ENCODE data around the gene NSUN2. TPM values are rescaled to one million over a fixed set of nuclear protein-coding genes. Genes with fewer than 3 reads are reported as not detected.
"Not testable (repeated sequence)": the region's sequence is repeated elsewhere in the genome, so short reads cannot be mapped to it uniquely, and the experiment has no call there.

NSUN2 gene
- total and polyA plus RNA-seq, 2 of the 4 experiments (the other 2 are of a cell fraction): 51.1 to 61.1 TPM

DNA sequence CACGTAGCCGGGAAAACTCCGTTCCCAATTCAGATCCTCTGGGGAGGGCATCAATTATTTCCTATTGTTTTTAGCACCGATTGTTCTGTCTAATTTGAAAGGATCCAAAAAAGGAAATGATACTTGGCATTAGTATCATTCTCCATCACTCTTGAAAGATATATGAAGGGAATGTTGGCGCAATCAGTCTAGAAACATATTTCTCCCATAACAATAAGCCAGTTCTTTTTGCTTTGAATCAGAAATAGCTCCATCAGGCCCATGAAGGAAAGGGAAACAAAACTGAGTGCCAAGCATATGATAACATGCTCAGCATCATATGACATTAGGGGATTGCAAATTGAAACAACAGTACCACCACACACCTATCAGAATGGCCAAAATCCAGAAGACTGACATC lies 40.2 kb upstream of the NSUN2 start:
- dilution Hi-C loops (cut with HindIII; ENCODE audit: low sequenced_read_pairs, unreplicated experiment): no loop called here
- Histone ChIP-seq H2BK20ac (ENCODE audit: low read depth, low read length) (no peak overlapping the region), H3K4me1 (ENCODE audit: control insufficient read depth, insufficient read depth, low read length) (no peaks in the 10 kb centered on the region; the same call in 1 of the 2 replicates), H2AFZ (replicated peaks; ENCODE audit: low read length, poor library complexity) (no peak overlapping the region), H4K5ac (ENCODE audit: low read depth, low read length) (no peak overlapping the region), H3K4me2 (ENCODE audit: low read depth, low read length) (no peak overlapping the region), H3K4ac (ENCODE audit: low read depth, low read length) (no peak overlapping the region), H3K27me3 (ENCODE audit: control insufficient read depth, insufficient read depth, low read length) (no peaks in the 10 kb centered on the region), H3K9ac (ENCODE audit: low read depth, low read length) (no peak overlapping the region), H3K27ac (ENCODE audit: insufficient read depth, low read length) (no peak overlapping the region), H3K9me1 (ENCODE audit: insufficient read depth, low read length) (no peaks in the 10 kb centered on the region), H3K18ac (ENCODE audit: low read depth, low read length) (no peak overlapping the region), H2BK120ac (ENCODE audit: low read depth, low read length) (no peak overlapping the region), H3K4me3 (ENCODE audit: insufficient read depth, low read depth, low read length) (no peak overlapping the region), H2AK9ac (replicated peaks; ENCODE audit: low read depth, low read length, poor library complexity) (no peak overlapping the region), H4K8ac (ENCODE audit: low read depth in 2 of 2, low read length in 2 of 2) (no peak overlapping the region), H3K23ac (ENCODE audit: low read depth, low read length) (no peak overlapping the region), H3K14ac (replicated peaks; ENCODE audit: low read depth, low read length) (no peak overlapping the region), H3K9me3 (ENCODE audit: control insufficient read depth, insufficient read depth, low read length) (no peaks in the 10 kb centered on the region), H3K36me3 (ENCODE audit: control insufficient read depth, insufficient read depth, low read length) (peaks cover 5% of the 10 kb centered on the region), H2BK15ac (ENCODE audit: low read depth, low read length) (no peak overlapping the region), H4K20me1 (ENCODE audit: insufficient read depth, low read length) (no peaks in the 10 kb centered on the region), H3K79me1 (ENCODE audit: low read depth in 1 of 2, low read length in 2 of 2) (no peaks in the 10 kb centered on the region), H4K91ac (ENCODE audit: insufficient read depth, low read depth, low read length) (no peak overlapping the region), H2AK5ac (ENCODE audit: low read depth, low read length) (no peak overlapping the region), H3K56ac (ENCODE audit: extremely low read depth, insufficient read depth, low read length) (no peak overlapping the region), H2BK5ac (ENCODE audit: low read depth, low read length, poor library complexity, severe bottlenecking) (no peak overlapping the region)
- ChIA-PET CTCF (no interaction called here), POLR2A (ENCODE audit: unreplicated experiment) (no interaction called here)
- BruUV-seq (replicated peaks): no TSS peak
- ATAC-seq (ENCODE audit: low read depth): no peak
- DNase-seq: no peak
- TF ChIP-seq BHLHE40 (IDR thresholded peaks at IDR 0.05; ENCODE audit: low read depth, low read length) (no peak), RCOR1 (IDR thresholded peaks at IDR 0.05; ENCODE audit: insufficient replicate concordance, low read length) (no peak), RFX5 (IDR thresholded peaks at IDR 0.05; ENCODE audit: low read depth, low read length) (no peak), MXI1 (IDR thresholded peaks at IDR 0.05; ENCODE audit: borderline replicate concordance, low read depth, low read length) (no peak), POLR2A (IDR thresholded peaks at IDR 0.05; ENCODE audit: low read depth, low read length) (no peak), FOS (IDR thresholded peaks at IDR 0.05; ENCODE audit: low read depth, low read length) (no peak), NFE2L2 (IDR thresholded peaks at IDR 0.05; ENCODE audit: low read depth, low read length) (no peak), CEBPB (IDR thresholded peaks at IDR 0.05; ENCODE audit: low read depth, low read length) (no peak)
- TF ChIP-seq, protein P1, sequence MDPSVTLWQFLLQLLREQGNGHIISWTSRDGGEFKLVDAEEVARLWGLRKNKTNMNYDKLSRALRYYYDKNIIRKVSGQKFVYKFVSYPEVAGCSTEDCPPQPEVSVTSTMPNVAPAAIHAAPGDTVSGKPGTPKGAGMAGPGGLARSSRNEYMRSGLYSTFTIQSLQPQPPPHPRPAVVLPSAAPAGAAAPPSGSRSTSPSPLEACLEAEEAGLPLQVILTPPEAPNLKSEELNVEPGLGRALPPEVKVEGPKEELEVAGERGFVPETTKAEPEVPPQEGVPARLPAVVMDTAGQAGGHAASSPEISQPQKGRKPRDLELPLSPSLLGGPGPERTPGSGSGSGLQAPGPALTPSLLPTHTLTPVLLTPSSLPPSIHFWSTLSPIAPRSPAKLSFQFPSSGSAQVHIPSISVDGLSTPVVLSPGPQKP (IDR thresholded peaks at IDR 0.05; ENCODE audit: borderline replicate concordance, low read depth, low read length): no peak
- WGBS, 2 experiments (ENCODE audit: extremely low coverage in 2 of 2, insufficient read length in 1 of 2): no CpG with 5 or more reads among the region's 5 CpGs
- intact Hi-C loops (cut with micrococcal nuclease): no loop called here
- in situ Hi-C loops (cut with MboI; ENCODE audit: low sequenced_read_pairs): no loop called here

DNA sequence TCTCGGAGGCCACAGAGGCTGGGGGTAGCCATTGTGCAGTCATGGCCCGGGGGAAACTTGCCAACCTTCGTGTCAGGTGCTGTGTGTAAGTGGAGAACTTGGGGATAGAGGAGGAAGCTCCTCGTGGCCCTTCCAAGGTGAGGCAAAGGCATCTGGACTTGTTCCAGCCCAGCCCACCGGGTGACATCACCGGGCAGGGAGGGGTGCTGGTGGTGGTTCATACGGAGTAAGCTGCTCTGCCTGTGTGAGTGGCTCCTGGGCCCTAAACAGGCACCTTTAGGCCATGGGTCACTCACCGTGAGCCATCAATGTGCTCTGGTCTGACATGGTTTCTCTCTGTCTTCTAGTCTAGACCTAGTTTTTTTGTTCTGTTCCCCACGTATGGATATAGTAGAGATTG lies 35.9 kb upstream of the NSUN2 start:
- H3K4me3 ChIP-seq (ENCODE audit: insufficient read depth, low read depth, low read length); POLR2A ChIA-PET (ENCODE audit: unreplicated experiment); H4K5ac ChIP-seq (ENCODE audit: low read depth, low read length); H3K27ac ChIP-seq (ENCODE audit: insufficient read depth, low read length); ATAC-seq (ENCODE audit: low read depth); H3K79me1 ChIP-seq (ENCODE audit: low read depth in 1 of 2, low read length in 2 of 2); H4K20me1 ChIP-seq (ENCODE audit: insufficient read depth, low read length); H3K4me1 ChIP-seq (ENCODE audit: control insufficient read depth, insufficient read depth, low read length); H2AK5ac ChIP-seq (ENCODE audit: low read depth, low read length); H3K9me3 ChIP-seq (ENCODE audit: control insufficient read depth, insufficient read depth, low read length); in situ Hi-C loops (cut with MboI; ENCODE audit: low sequenced_read_pairs); H2BK20ac ChIP-seq (ENCODE audit: low read depth, low read length); H3K9ac ChIP-seq (ENCODE audit: low read depth, low read length); H3K56ac ChIP-seq (ENCODE audit: extremely low read depth, insufficient read depth, low read length); H2AK9ac ChIP-seq (replicated peaks; ENCODE audit: low read depth, low read length, poor library complexity); H3K4ac ChIP-seq (ENCODE audit: low read depth, low read length); H4K8ac ChIP-seq (ENCODE audit: low read depth in 2 of 2, low read length in 2 of 2); CTCF ChIA-PET; H2BK15ac ChIP-seq (ENCODE audit: low read depth, low read length); H3K27me3 ChIP-seq (ENCODE audit: control insufficient read depth, insufficient read depth, low read length); BruUV-seq (replicated peaks); H2BK120ac ChIP-seq (ENCODE audit: low read depth, low read length); H3K14ac ChIP-seq (replicated peaks; ENCODE audit: low read depth, low read length); H3K18ac ChIP-seq (ENCODE audit: low read depth, low read length); dilution Hi-C loops (cut with HindIII; ENCODE audit: low sequenced_read_pairs, unreplicated experiment); H2AFZ ChIP-seq (replicated peaks; ENCODE audit: low read length, poor library complexity); H3K9me1 ChIP-seq (ENCODE audit: insufficient read depth, low read length); H4K91ac ChIP-seq (ENCODE audit: insufficient read depth, low read depth, low read length); H2BK5ac ChIP-seq (ENCODE audit: low read depth, low read length, poor library complexity, severe bottlenecking); H3K23ac ChIP-seq (ENCODE audit: low read depth, low read length); DNase-seq; intact Hi-C loops (cut with micrococcal nuclease); H3K4me2 ChIP-seq (ENCODE audit: low read depth, low read length): not testable (repeated sequence)
- WGBS, 2 experiments (ENCODE audit: extremely low coverage in 2 of 2, insufficient read length in 1 of 2): 44% methylated on average over 3 of the region's 9 CpGs; no CpG with 5 or more reads in 1 of the 2 experiments
- H3K36me3 ChIP-seq (ENCODE audit: control insufficient read depth, insufficient read depth, low read length): peaks cover 12% of the 10 kb centered on the region
